CD4-positive, alpha-beta T cell (primary cell): ENCODE data around the gene RIN3. TPM values are rescaled to one million over a fixed set of nuclear protein-coding genes. Genes with fewer than 3 reads are reported as not detected.

Source experiments
- ATAC-seq: fragments of 200-7000 bp; cut with Tn5 transposase; one replicate; pipeline ENCODE4 v1.10.0; 2022; ENCODE audit warnings: mild to moderate bottlenecking; ENCODE audit not compliant: poor library complexity
- CTCF ChIA-PET: fragments of 350-600 bp; sonication (Branson Sonifier 250); formaldehyde crosslinking; loops from one replicate; lab custom pipeline; 2021; ENCODE audit warnings: antibody characterized with exemption, inconsistent platforms; lab: Charles Lee
- POLR2A ChIA-PET: fragments of 350-600 bp; sonication (Branson Sonifier 250); formaldehyde crosslinking; loops from one replicate; lab custom pipeline; 2021; ENCODE audit warnings: antibody characterized with exemption, inconsistent platforms; lab: Charles Lee
- DNase-seq, 14 experiments: peaks; one replicate each; pipeline ENCODE4 v3.0.0-alpha.2; 2013 to 2020; ENCODE audit warnings: mixed read lengths in 2 of 14
- H3K27ac ChIP-seq, 2 donors: one replicate each; pipeline versions ENCODE4 v1.5.1 to v1.7.0; 2013; ENCODE audit warnings: low read length in 2 of 2, low read depth in 1 of 2, mild to moderate bottlenecking in 1 of 2
- H3K27me3 ChIP-seq, 2 experiments: 1 replicate in 1 of 2; 2 replicates in 1 of 2; pipeline versions ENCODE4 v1.6.1 to v1.7.0; 2013; ENCODE audit warnings: low read length in 2 of 2, control low read depth in 1 of 2, mild to moderate bottlenecking in 1 of 2, moderate library complexity in 1 of 2; ENCODE audit not compliant: insufficient read depth in 2 of 2, control insufficient read depth in 1 of 2
- H3K36me3 ChIP-seq: one replicate; pipeline ENCODE4 v1.6.1; 2013; ENCODE audit warnings: low read length, control low read depth; ENCODE audit not compliant: insufficient read depth
- H3K4me1 ChIP-seq: one replicate; pipeline ENCODE4 v1.6.1; 2013; ENCODE audit warnings: low read length, control low read depth; ENCODE audit not compliant: insufficient read depth
- H3K4me3 ChIP-seq: one replicate; pipeline ENCODE4 v1.5.1; 2013; ENCODE audit warnings: mild to moderate bottlenecking, low read length, moderate library complexity
- H3K9me3 ChIP-seq, 2 experiments: 1 replicate in 1 of 2; 2 replicates in 1 of 2; pipeline versions ENCODE4 v1.6.1 to v1.7.0; 2013; ENCODE audit warnings: low read length in 2 of 2, mild to moderate bottlenecking in 2 of 2, control low read depth in 1 of 2, moderate library complexity in 1 of 2; ENCODE audit not compliant: control insufficient read depth in 1 of 2, insufficient read depth in 1 of 2
- H3K27ac Mint-ChIP-seq: one replicate; pipeline ENCODE4 v1.8.0; 2020; ENCODE audit warnings: mixed read lengths
- H3K27me3 Mint-ChIP-seq: one replicate; pipeline ENCODE4 v1.8.0; 2021; ENCODE audit warnings: mixed read lengths
- H3K36me3 Mint-ChIP-seq: one replicate; pipeline ENCODE4 v1.8.0; 2021; ENCODE audit warnings: low read depth, mixed read lengths
- H3K4me1 Mint-ChIP-seq: one replicate; pipeline ENCODE4 v1.8.0; 2021; ENCODE audit warnings: low read depth, mixed read lengths
- H3K4me3 Mint-ChIP-seq: one replicate; pipeline ENCODE4 v1.8.0; 2020; ENCODE audit warnings: mild to moderate bottlenecking, mixed read lengths
- H3K9me3 Mint-ChIP-seq: one replicate; pipeline ENCODE4 v1.8.0; 2020; ENCODE audit warnings: mixed read lengths
- CTCF ChIP-seq: fragments of 200-600 bp; IDR thresholded peaks from one replicate; pipeline ENCODE4 v1.8.0; 2022; ENCODE audit warnings: antibody characterized with exemption, mild to moderate bottlenecking
- intact Hi-C, 2 experiments: fragments of 100-400 bp; cut with DNase I in 1 of 2; cut with micrococcal nuclease in 1 of 2; formaldehyde crosslinking; loops; one replicate each; pipeline versions ENCODE4 v1.15.1 to v1.9.0; 2023 to 2025; cut with DNase I, micrococcal nuclease
- total RNA-seq, 174 experiments: library from RNA in 2 of 174; stranded (reverse) in 2 of 174; gene quantifications; one replicate each; pipeline ENCODE4 v1.2.3 and lab custom pipeline; 2021 to 2026

Gene RIN3
- total RNA-seq, 2 experiments from 2014 or later, result 67.9 to 72.2 TPM

- H3K36me3 Mint-ChIP-seq, result no peaks in the 10 kb centered on the region
- ChIA-PET POLR2A (no interaction called here), CTCF (no interaction called here)
- no peaks in the 10 kb centered on the region for H3K9me3 Mint-ChIP-seq
- peaks cover 77% of the 10 kb centered on the region for H3K4me1 Mint-ChIP-seq
- Histone ChIP-seq H3K4me1 (peaks cover 52% of the 10 kb centered on the region), H3K27me3 (no peaks in the 10 kb centered on the region), H3K4me3 (no peak overlapping the region), H3K9me3 (no peaks in the 10 kb centered on the region), H3K36me3 (no peaks in the 10 kb centered on the region), H3K27ac (no peak overlapping the region)
- H3K27ac Mint-ChIP-seq, result peak overlapping the region; percentile 52
- no peak overlapping the region for H3K4me3 Mint-ChIP-seq
- ATAC-seq, result no peak
- intact Hi-C loops, result loop anchor here in 1 of 2 experiments (5.0 to 10.0 kb wide), 2 partner anchors 83 to 165 kb away; no protein-coding TSS in a partner anchor
- TF ChIP-seq CTCF, result no peak
- no peak for DNase-seq
- H3K27me3 Mint-ChIP-seq, result no peaks in the 10 kb centered on the region
Measured at GRCh38 chr14:92519246-92520101, 5.9 kb downstream of the RIN3 start.

GRCh38 chr14:92520102-92521057, 6.8 kb downstream of the RIN3 start:
- Histone ChIP-seq H3K9me3 (no peaks in the 10 kb centered on the region), H3K4me3 (no peak overlapping the region), H3K4me1 (peaks cover 53% of the 10 kb centered on the region), H3K27ac (no peak overlapping the region), H3K36me3 (no peaks in the 10 kb centered on the region), H3K27me3 (no peaks in the 10 kb centered on the region)
- DNase-seq (peak in 2 of 14 experiments; percentile 36 to 44), ATAC-seq (no peak)
- intact Hi-C loops, result no loop called here
- H3K36me3 Mint-ChIP-seq, result no peaks in the 10 kb centered on the region
- TF ChIP-seq CTCF, result no peak
- no peak overlapping the region for H3K4me3 Mint-ChIP-seq
- H3K27ac Mint-ChIP-seq, result no peak overlapping the region
- ChIA-PET POLR2A (no interaction called here), CTCF (no interaction called here)
- H3K9me3 Mint-ChIP-seq, result no peaks in the 10 kb centered on the region
- H3K27me3 Mint-ChIP-seq, result no peaks in the 10 kb centered on the region
- H3K4me1 Mint-ChIP-seq, result peaks cover 80% of the 10 kb centered on the region

- intact Hi-C loops, result no loop called here
- DNase-seq (no peak), ATAC-seq (no peak)
- H3K36me3 ChIP-seq, result no peaks in the 10 kb centered on the region
- H3K4me1 ChIP-seq, result peaks cover 52% of the 10 kb centered on the region
- Mint-ChIP-seq H3K27me3 (no peaks in the 10 kb centered on the region), H3K36me3 (no peaks in the 10 kb centered on the region), H3K9me3 (no peaks in the 10 kb centered on the region), H3K4me3 (no peak overlapping the region), H3K27ac (no peak overlapping the region), H3K4me1 (peaks cover 76% of the 10 kb centered on the region)
- no peaks in the 10 kb centered on the region for H3K9me3 ChIP-seq
- no peak for TF ChIP-seq CTCF
- ChIA-PET CTCF (no interaction called here), POLR2A (no interaction called here)
- H3K4me3 ChIP-seq, result no peak overlapping the region
- no peaks in the 10 kb centered on the region for H3K27me3 ChIP-seq
- H3K27ac ChIP-seq, result no peak overlapping the region
Measured at GRCh38 chr14:92521058-92521415, 7.5 kb downstream of the RIN3 start.
